SK-N-SH (cell line): ENCODE measurements around the gene ZNF66. TPM values are rescaled to one million over a fixed set of nuclear protein-coding genes. Genes with fewer than 3 reads are reported as not detected.
"Not testable (repeated sequence)": the region's sequence is repeated elsewhere in the genome, so short reads cannot be mapped to it uniquely, and the experiment has no call there.

Experiments used
- CTCF ChIA-PET: fragments of 300-600, 350-600 bp; formaldehyde crosslinking; extraction: SDS; loops from one replicate; lab custom pipeline; 2021; lab: Yijun Ruan, JAX
- POLR2A ChIA-PET: fragments of 350-600 bp; sonication (Branson Sonifier 250); formaldehyde crosslinking; extraction: SDS; loops from one replicate; lab custom pipeline; 2020; ENCODE audit warnings: antibody characterized with exemption, inconsistent platforms; lab: Yijun Ruan, JAX
- DNase-seq: peaks from one replicate; pipeline ENCODE4 v3.0.0; 2012
- H2AFZ ChIP-seq: fragments of 200-600 bp; sonication (generic); 2 replicates; pipeline ENCODE4 v1.8.1; 2016; ENCODE audit warnings: antibody characterized with exemption, mild to moderate bottlenecking, low read depth
- H3F3A ChIP-seq: fragments of 200-600 bp; sonication (generic); replicated peaks from 2 replicates; pipeline ENCODE3; 2016; ENCODE audit warnings: antibody characterized with exemption, mild to moderate bottlenecking; ENCODE audit not compliant: insufficient read depth
- H3K27ac ChIP-seq, 2 experiments: fragments of 200-500 bp in 1 of 2; fragments of 200-600 bp in 1 of 2; sonication (Bioruptor generic) in 1 of 2; sonication (generic), shearing (Covaris generic) in 1 of 2; 2 replicates each; pipeline versions ENCODE4 v1.5.1 to v1.6.1; 2014 to 2016; ENCODE audit warnings: low read depth in 2 of 2, inconsistent platforms in 1 of 2, low read length in 1 of 2, mild to moderate bottlenecking in 1 of 2, mixed read lengths in 1 of 2
- H3K27me3 ChIP-seq: fragments of 200-600 bp; sonication (generic), shearing (Covaris generic); 2 replicates; pipeline ENCODE4 v1.6.1; 2016; ENCODE audit warnings: mixed run types; ENCODE audit not compliant: insufficient read depth
- H3K36me3 ChIP-seq, 2 experiments: fragments of 200-500 bp in 1 of 2; fragments of 200-600 bp in 1 of 2; sonication (Bioruptor generic) in 1 of 2; sonication (generic) in 1 of 2; replicated peaks in 1 of 2; 2 replicates each; pipeline versions ENCODE3 to v1.5.1; 2014 to 2016; ENCODE audit warnings: low read length in 1 of 2, mild to moderate bottlenecking in 1 of 2; ENCODE audit not compliant: insufficient read depth in 2 of 2, control insufficient read depth in 1 of 2
- H3K4me1 ChIP-seq, 2 experiments: fragments of 200-500 bp in 1 of 2; fragments of 200-600 bp in 1 of 2; sonication (Bioruptor generic) in 1 of 2; sonication (generic), shearing (Covaris generic) in 1 of 2; 2 replicates each; pipeline versions ENCODE4 v1.5.1 to v1.6.1; 2014 to 2016; ENCODE audit warnings: low read depth in 1 of 2, low read length in 1 of 2, mixed run types in 1 of 2; ENCODE audit not compliant: insufficient read depth in 2 of 2, control insufficient read depth in 1 of 2
- H3K4me2 ChIP-seq: fragments of 200-600 bp; sonication (generic), shearing (Covaris generic); 2 replicates; pipeline ENCODE4 v1.6.1; 2017; ENCODE audit warnings: mixed run types
- H3K4me3 ChIP-seq, 2 experiments: fragments of 200-500 bp in 1 of 2; fragments of 200-600 bp in 1 of 2; sonication (Bioruptor generic) in 1 of 2; sonication (generic), shearing (Covaris generic) in 1 of 2; 2 replicates each; pipeline versions ENCODE4 v1.5.1 to v1.8.1; 2014 to 2016; ENCODE audit warnings: low read depth in 2 of 2, inconsistent platforms in 1 of 2, low read length in 1 of 2, mild to moderate bottlenecking in 1 of 2, mixed read lengths in 1 of 2, moderate library complexity in 1 of 2
- H3K79me2 ChIP-seq: fragments of 200-600 bp; sonication (generic); 2 replicates; pipeline ENCODE4 v1.8.1; 2017; ENCODE audit warnings: mild to moderate bottlenecking; ENCODE audit not compliant: insufficient read depth
- H3K9ac ChIP-seq: fragments of 200-600 bp; sonication (generic); 2 replicates; pipeline ENCODE4 v1.6.1; 2017; ENCODE audit warnings: mixed run types
- H3K9me2 ChIP-seq: fragments of 200-600 bp; sonication (generic); 2 replicates; pipeline ENCODE4 v1.6.1; 2017; ENCODE audit warnings: mixed run types
- H3K9me3 ChIP-seq: fragments of 200-600 bp; sonication (generic); 2 replicates; pipeline ENCODE4 v1.6.1; 2017; ENCODE audit warnings: mixed run types, mild to moderate bottlenecking, moderate library complexity
- H4K20me1 ChIP-seq: fragments of 200-600 bp; sonication (generic); 2 replicates; pipeline ENCODE4 v1.6.1; 2017; ENCODE audit warnings: mild to moderate bottlenecking, mixed run types; ENCODE audit not compliant: insufficient read depth
- MXI1 ChIP-seq: IDR thresholded peaks from 2 replicates; pipeline ENCODE4 v1.6.1; 2012; ENCODE audit warnings: mild to moderate bottlenecking, low read depth, low read length, improper control_type of control experiment
- NRF1 ChIP-seq: IDR thresholded peaks from 2 replicates; pipeline ENCODE4 v1.6.1; 2012; ENCODE audit warnings: low read depth, mild to moderate bottlenecking, low read length
- RAD21 ChIP-seq: IDR thresholded peaks from 2 replicates; pipeline ENCODE4 v1.6.1; 2012; ENCODE audit warnings: mild to moderate bottlenecking, low read length
- RCOR1 ChIP-seq: fragments of 150-350 bp; IDR thresholded peaks from 2 replicates; pipeline ENCODE4 v1.6.1; 2017; ENCODE audit warnings: antibody characterized with exemption, low read length
- RXRA ChIP-seq: IDR thresholded peaks from 2 replicates; pipeline ENCODE4 v1.4.0; 2012; ENCODE audit warnings: low read depth, mild to moderate bottlenecking, borderline replicate concordance
- TCF12 ChIP-seq: IDR thresholded peaks from 2 replicates; pipeline ENCODE4 v1.4.0; 2012
- USF1 ChIP-seq: IDR thresholded peaks from 2 replicates; pipeline ENCODE4 v1.4.0; 2012; ENCODE audit warnings: low read depth, borderline replicate concordance
- WGBS: methylation state at CpG from one replicate; pipeline ENCODE4 v1.1.6; 2017; ENCODE audit warnings: low lambda C conversion rate; 5-methylcytosine and 5-hydroxymethylcytosine counted together
- polyA plus RNA-seq, 3 experiments: library from polyadenylated mRNA; depleted of rRNA; stranded (reverse); fragments of >200 nt; gene quantifications; 2 replicates each; pipeline ENCODE4 v1.2.3, GENCODE V29; 2012
- TF ChIP-seq, protein P1 (sequence below): IDR thresholded peaks from 2 replicates; pipeline ENCODE4 v1.6.1; 2012; ENCODE audit warnings: mild to moderate bottlenecking, low read depth, low read length, moderate library complexity

The ZNF66 gene
- polyA plus RNA-seq, 1 of the 3 experiments (the other 2 are of a cell fraction) = 0.38 TPM

GRCh38 chr19:20806311-20807262, 30.5 kb downstream of the ZNF66 start:
- H3K4me2 ChIP-seq, DNase-seq, H3K27me3 ChIP-seq, H2AFZ ChIP-seq, POLR2A ChIA-PET, CTCF ChIA-PET, H3F3A ChIP-seq, H3K9me2 ChIP-seq, H3K9ac ChIP-seq, H4K20me1 ChIP-seq, H3K79me2 ChIP-seq, H3K4me3 ChIP-seq, H3K4me1 ChIP-seq, H3K27ac ChIP-seq: not testable (repeated sequence)
- 88% methylated on average over 5 of the region's 5 CpGs for WGBS
- Histone ChIP-seq H3K9me3 (peaks cover 32% of the 10 kb centered on the region), H3K36me3 (peaks cover 2 to 21% of the 10 kb centered on the region in 2 experiments)

DNA sequence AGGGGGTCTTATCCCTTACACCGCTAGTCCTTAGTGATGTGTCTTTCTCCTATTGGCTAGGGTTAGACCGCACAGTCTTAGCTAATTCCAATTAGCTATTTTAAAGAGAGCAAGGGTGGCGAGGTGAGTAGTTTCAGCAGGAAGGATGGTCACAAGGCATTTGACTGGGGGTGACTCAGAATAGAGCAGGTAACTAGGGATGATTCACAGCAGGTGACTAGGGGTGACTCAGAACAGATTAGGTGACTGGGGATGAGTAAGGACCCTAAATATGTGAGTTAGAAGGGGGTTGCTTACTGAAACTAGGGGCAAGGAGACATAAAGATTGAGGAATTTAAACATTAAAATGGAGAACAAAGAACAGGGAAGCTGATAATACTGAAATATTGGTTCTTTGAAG, 64.3 kb downstream of the ZNF66 start:
- 83% methylated on average over 3 of the region's 3 CpGs for WGBS
- Histone ChIP-seq H3K4me2 (no peak overlapping the region), H3K27ac (no peak overlapping the region), H2AFZ (no peak overlapping the region), H3K79me2 (no peaks in the 10 kb centered on the region), H3F3A (no peaks in the 10 kb centered on the region), H3K9me3 (0 out of 2 replicates have a peak, but pooled peaks cover 5% of the 10 kb centered on the region), H3K4me1 (no peaks in the 10 kb centered on the region), H4K20me1 (no peaks in the 10 kb centered on the region), H3K9ac (no peak overlapping the region), H3K36me3 (peaks cover 0 to 4% of the 10 kb centered on the region in 2 experiments), H3K9me2 (no peaks in the 10 kb centered on the region), H3K4me3 (no peak overlapping the region), H3K27me3 (no peaks in the 10 kb centered on the region)
- ChIA-PET POLR2A (no interaction called here), CTCF (no interaction called here)
- no peak for DNase-seq
- no peak for TF ChIP-seq RXRA
- TF ChIP-seq MXI1 = no peak
- TF ChIP-seq, protein P1, sequence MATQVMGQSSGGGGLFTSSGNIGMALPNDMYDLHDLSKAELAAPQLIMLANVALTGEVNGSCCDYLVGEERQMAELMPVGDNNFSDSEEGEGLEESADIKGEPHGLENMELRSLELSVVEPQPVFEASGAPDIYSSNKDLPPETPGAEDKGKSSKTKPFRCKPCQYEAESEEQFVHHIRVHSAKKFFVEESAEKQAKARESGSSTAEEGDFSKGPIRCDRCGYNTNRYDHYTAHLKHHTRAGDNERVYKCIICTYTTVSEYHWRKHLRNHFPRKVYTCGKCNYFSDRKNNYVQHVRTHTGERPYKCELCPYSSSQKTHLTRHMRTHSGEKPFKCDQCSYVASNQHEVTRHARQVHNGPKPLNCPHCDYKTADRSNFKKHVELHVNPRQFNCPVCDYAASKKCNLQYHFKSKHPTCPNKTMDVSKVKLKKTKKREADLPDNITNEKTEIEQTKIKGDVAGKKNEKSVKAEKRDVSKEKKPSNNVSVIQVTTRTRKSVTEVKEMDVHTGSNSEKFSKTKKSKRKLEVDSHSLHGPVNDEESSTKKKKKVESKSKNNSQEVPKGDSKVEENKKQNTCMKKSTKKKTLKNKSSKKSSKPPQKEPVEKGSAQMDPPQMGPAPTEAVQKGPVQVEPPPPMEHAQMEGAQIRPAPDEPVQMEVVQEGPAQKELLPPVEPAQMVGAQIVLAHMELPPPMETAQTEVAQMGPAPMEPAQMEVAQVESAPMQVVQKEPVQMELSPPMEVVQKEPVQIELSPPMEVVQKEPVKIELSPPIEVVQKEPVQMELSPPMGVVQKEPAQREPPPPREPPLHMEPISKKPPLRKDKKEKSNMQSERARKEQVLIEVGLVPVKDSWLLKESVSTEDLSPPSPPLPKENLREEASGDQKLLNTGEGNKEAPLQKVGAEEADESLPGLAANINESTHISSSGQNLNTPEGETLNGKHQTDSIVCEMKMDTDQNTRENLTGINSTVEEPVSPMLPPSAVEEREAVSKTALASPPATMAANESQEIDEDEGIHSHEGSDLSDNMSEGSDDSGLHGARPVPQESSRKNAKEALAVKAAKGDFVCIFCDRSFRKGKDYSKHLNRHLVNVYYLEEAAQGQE = no peak
- TF ChIP-seq TCF12 = no peak
- TF ChIP-seq RAD21 = no peak
- no peak for TF ChIP-seq NRF1
- no peak for TF ChIP-seq USF1
- TF ChIP-seq RCOR1 = no peak

Other genes with a start within 250 kb of the ZNF66 start
- 2.5 and 4.2 TPM in 2 replicates for gene ZNF737, start 210.5 kb upstream of the ZNF66 start, polyA plus RNA-seq (2012; rRNA removed)
- 2.2 and 3.2 TPM in 2 replicates for gene ZNF626, start 114.7 kb upstream of the ZNF66 start, polyA plus RNA-seq (2012; rRNA removed)
- gene ZNF85, start 146.9 kb downstream of the ZNF66 start, polyA plus RNA-seq (2012; rRNA removed) = 2.0 and 2.9 TPM in 2 replicates
- 4.2 and 6.3 TPM in 2 replicates for gene ZNF430, start 244.4 kb downstream of the ZNF66 start, polyA plus RNA-seq (2012; rRNA removed)